GM19240 (cell line): Measurements from ENCODE around the gene MYO7A.

Source experiments
- DNase-seq: peaks from one replicate; pipeline ENCODE4 v3.0.0; 2011; ENCODE audit warnings: low spot score; ENCODE audit not compliant: insufficient read length

The MYO7A gene

GRCh38 chr11:77146261-77147035 lies 18.4 kb downstream of the MYO7A start:
- DNase-seq: no peak

- no peak for DNase-seq
Measured at GRCh38 chr11:77147036-77147315, 18.9 kb downstream of the MYO7A start.

- no peak for DNase-seq
Measured at GRCh38 chr11:77147668-77148321, 19.7 kb downstream of the MYO7A start.

- DNase-seq: no peak
Measured at GRCh38 chr11:77148963-77149715, 21.1 kb downstream of the MYO7A start.

GRCh38 chr11:77149716-77150392 lies 21.8 kb downstream of the MYO7A start:
- DNase-seq: no peak

GRCh38 chr11:77150836-77151235 lies 22.8 kb downstream of the MYO7A start:
- DNase-seq: no peak

GRCh38 chr11:77151804-77152509 lies 23.9 kb downstream of the MYO7A start:
- no peak for DNase-seq

- no peak for DNase-seq
Measured at GRCh38 chr11:77152846-77153245, 24.8 kb downstream of the MYO7A start.

GRCh38 chr11:77153276-77154185 lies 25.5 kb downstream of the MYO7A start:
- no peak for DNase-seq

- no peak for DNase-seq
Measured at GRCh38 chr11:77154381-77155081, 26.5 kb downstream of the MYO7A start.

- no peak for DNase-seq
Measured at GRCh38 chr11:77155082-77155475, 27.0 kb downstream of the MYO7A start.

- DNase-seq: no peak
Measured at GRCh38 chr11:77155556-77156130, 27.6 kb downstream of the MYO7A start.

- no peak for DNase-seq
Measured at GRCh38 chr11:77156396-77157195, 28.6 kb downstream of the MYO7A start.

- DNase-seq: no peak
Measured at GRCh38 chr11:77158041-77158695, 30.1 kb downstream of the MYO7A start.

GRCh38 chr11:77159219-77159936 lies 31.3 kb downstream of the MYO7A start:
- DNase-seq: no peak

GRCh38 chr11:77159937-77160495 lies 32.0 kb downstream of the MYO7A start:
- no peak for DNase-seq

GRCh38 chr11:77163271-77163670 lies 35.2 kb downstream of the MYO7A start:
- no peak for DNase-seq
